Thymus (tissue), 11 donors: ENCODE measurements around the gene NHERF1. TPM values are rescaled to one million over a fixed set of nuclear protein-coding genes. Genes with fewer than 3 reads are reported as not detected.

Experiments used
- DNase-seq, 9 donors: peaks; one replicate each; pipeline ENCODE4 v3.0.0-alpha.2; 2013; ENCODE audit warnings: low spot score in 9 of 9, low read depth in 6 of 9, missing footprints in 1 of 9
- H3K27ac ChIP-seq, 2 donors: one replicate each; pipeline ENCODE4 v1.5.1; 2013; ENCODE audit warnings: control low read depth in 1 of 2, low read depth in 1 of 2, low read length in 1 of 2, mild to moderate bottlenecking in 1 of 2, moderate library complexity in 1 of 2
- H3K27me3 ChIP-seq, 2 donors: one replicate each; pipeline ENCODE4 v1.5.1; 2013; ENCODE audit warnings: low read length in 1 of 2; ENCODE audit not compliant: control insufficient read depth in 2 of 2, insufficient read depth in 1 of 2
- H3K36me3 ChIP-seq, 2 donors: one replicate each; pipeline ENCODE4 v1.5.1; 2013; ENCODE audit warnings: low read length in 1 of 2, mild to moderate bottlenecking in 1 of 2, moderate library complexity in 1 of 2; ENCODE audit not compliant: control insufficient read depth in 2 of 2, insufficient read depth in 2 of 2
- H3K4me1 ChIP-seq, 2 donors: one replicate each; pipeline ENCODE4 v1.5.1; 2013; ENCODE audit warnings: low read length in 2 of 2; ENCODE audit not compliant: control insufficient read depth in 2 of 2, insufficient read depth in 2 of 2
- H3K4me3 ChIP-seq, 2 donors: one replicate each; pipeline ENCODE4 v1.5.1; 2013; ENCODE audit warnings: low read length in 2 of 2, control low read depth in 1 of 2, mild to moderate bottlenecking in 1 of 2
- H3K9me3 ChIP-seq, 2 donors: one replicate each; pipeline ENCODE4 v1.5.1; 2013; ENCODE audit warnings: low read length in 1 of 2, mild to moderate bottlenecking in 1 of 2; ENCODE audit not compliant: control insufficient read depth in 2 of 2, insufficient read depth in 1 of 2
- WGBS: extraction: QIAGEN DNeasy Blood & Tissue Kit; methylation state at CpG from one replicate; pipeline ENCODE4 v1.1.7; 2013; 5-methylcytosine and 5-hydroxymethylcytosine counted together
- polyA plus RNA-seq: library from polyadenylated mRNA; stranded (reverse); fragments of 200-250 nt; gene quantifications from one replicate; pipeline ENCODE4 v1.2.3, GENCODE V29; 2013
- total RNA-seq: library from RNA; stranded (reverse); fragments of 120-200 nt; gene quantifications from one replicate; pipeline ENCODE4 v1.2.4, GENCODE V29; 2013
- donor health status: healthy.

Gene NHERF1
- total and polyA plus RNA-seq, 2 donors, result 49.5 to 56.6 TPM

DNA sequence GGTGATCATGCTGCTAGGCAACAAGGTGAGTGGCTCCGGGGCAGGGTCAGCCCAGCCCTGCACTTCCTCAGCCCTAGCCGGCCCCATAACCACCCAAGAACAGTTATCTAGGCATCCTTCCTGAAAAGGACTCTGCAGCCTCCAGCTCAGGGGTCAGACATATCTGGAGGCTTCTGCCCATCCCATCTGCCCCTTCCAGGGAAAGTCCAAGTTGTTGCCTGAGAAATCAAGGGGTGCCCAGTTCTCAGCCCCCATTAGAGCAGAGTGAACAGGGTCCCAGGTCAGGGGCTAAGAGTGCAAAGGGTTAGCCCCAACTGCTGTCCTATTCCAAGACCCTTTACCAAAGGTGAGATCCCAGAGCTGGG, 4.1 kb upstream of the NHERF1 start:
- no peak overlapping the region for H3K27ac ChIP-seq
- 53% methylated on average over 2 of the region's 2 CpGs for WGBS
- no peak for DNase-seq
- peaks cover 0 to 2% of the 10 kb centered on the region in 2 donors for H3K27me3 ChIP-seq
- H3K9me3 ChIP-seq, result no peaks in the 10 kb centered on the region
- H3K4me1 ChIP-seq, result peaks cover 42 to 76% of the 10 kb centered on the region in 2 donors
- peaks cover 0 to 12% of the 10 kb centered on the region in 2 donors for H3K36me3 ChIP-seq
- H3K4me3 ChIP-seq, result no peak overlapping the region

- Histone ChIP-seq H3K27me3 (peaks cover 0 to 4% of the 10 kb centered on the region in 2 donors), H3K9me3 (no peaks in the 10 kb centered on the region), H3K4me1 (peaks cover 41 to 71% of the 10 kb centered on the region in 2 donors), H3K27ac (no peak overlapping the region), H3K4me3 (no peak overlapping the region), H3K36me3 (peaks cover 0 to 12% of the 10 kb centered on the region in 2 donors)
- DNase-seq, result peak in 5 of 9 donors; percentile 21 to 74 (median 70)
- WGBS, result 67% methylated on average over 24 of the region's 24 CpGs
These were observed 3.5 kb upstream of the NHERF1 start for GRCh38 chr17:74744714-74745547.

GRCh38 chr17:74745548-74746177, 2.8 kb upstream of the NHERF1 start:
- WGBS, result 97% methylated on average over 8 of the region's 8 CpGs
- Histone ChIP-seq H3K27ac (no peak overlapping the region), H3K4me1 (peaks cover 45 to 71% of the 10 kb centered on the region in 2 donors), H3K4me3 (no peak overlapping the region), H3K9me3 (no peaks in the 10 kb centered on the region), H3K27me3 (peaks cover 0 to 4% of the 10 kb centered on the region in 2 donors), H3K36me3 (peaks cover 0 to 12% of the 10 kb centered on the region in 2 donors)
- DNase-seq, result no peak

GRCh38 chr17:74746376-74746775, 2.1 kb upstream of the NHERF1 start:
- 95% methylated on average over 5 of the region's 5 CpGs for WGBS
- peaks cover 51 to 71% of the 10 kb centered on the region in 2 donors for H3K4me1 ChIP-seq
- H3K9me3 ChIP-seq, result peaks cover 0 to 1% of the 10 kb centered on the region in 2 donors
- no peak for DNase-seq
- peaks cover 0 to 4% of the 10 kb centered on the region in 2 donors for H3K27me3 ChIP-seq
- peaks cover 0 to 8% of the 10 kb centered on the region in 2 donors for H3K36me3 ChIP-seq
- H3K27ac ChIP-seq, result peak overlapping the region in 1 of 2 donors; percentile 40
- no peak overlapping the region for H3K4me3 ChIP-seq

GRCh38 chr17:74746922-74747321, 1.5 kb upstream of the NHERF1 start:
- no peak for DNase-seq
- 45% methylated on average over 6 of the region's 6 CpGs for WGBS
- Histone ChIP-seq H3K27me3 (peaks cover 0 to 4% of the 10 kb centered on the region in 2 donors), H3K9me3 (peaks cover 0 to 6% of the 10 kb centered on the region in 2 donors), H3K4me1 (peaks cover 50 to 71% of the 10 kb centered on the region in 2 donors), H3K36me3 (peaks cover 0 to 8% of the 10 kb centered on the region in 2 donors), H3K4me3 (no peak overlapping the region), H3K27ac (peak overlapping the region; percentile 40 to 55)

- no peak for DNase-seq
- H3K27ac ChIP-seq, result peak overlapping the region; percentile 66 to 86
- WGBS, result under 1% methylated on average over 34 of the region's 34 CpGs
- H3K4me3 ChIP-seq, result peak overlapping the region; percentile 87 to 94
- H3K4me1 ChIP-seq, result peaks cover 43 to 67% of the 10 kb centered on the region in 2 donors
- H3K36me3 ChIP-seq, result peaks cover 3 to 14% of the 10 kb centered on the region in 2 donors
- peaks cover 0 to 6% of the 10 kb centered on the region in 2 donors for H3K9me3 ChIP-seq
- peaks cover 0 to 4% of the 10 kb centered on the region in 2 donors for H3K27me3 ChIP-seq
These were observed 224 bp upstream of the NHERF1 start for GRCh38 chr17:74748279-74748528.

GRCh38 chr17:74749279-74750038, 1.0 kb downstream of the NHERF1 start:
- H3K9me3 ChIP-seq, result peaks cover 0 to 6% of the 10 kb centered on the region in 2 donors
- peak overlapping the region; percentile 87 to 94 for H3K4me3 ChIP-seq
- peaks cover 3 to 17% of the 10 kb centered on the region in 2 donors for H3K36me3 ChIP-seq
- DNase-seq, result peak in 2 of 9 donors; percentile 34 to 56
- H3K27me3 ChIP-seq, result peaks cover 0 to 4% of the 10 kb centered on the region in 2 donors
- H3K27ac ChIP-seq, result peak overlapping the region; percentile 60 to 87
- H3K4me1 ChIP-seq, result peaks cover 36 to 56% of the 10 kb centered on the region in 2 donors
- WGBS, result 1% methylated on average over 46 of the region's 46 CpGs

DNA sequence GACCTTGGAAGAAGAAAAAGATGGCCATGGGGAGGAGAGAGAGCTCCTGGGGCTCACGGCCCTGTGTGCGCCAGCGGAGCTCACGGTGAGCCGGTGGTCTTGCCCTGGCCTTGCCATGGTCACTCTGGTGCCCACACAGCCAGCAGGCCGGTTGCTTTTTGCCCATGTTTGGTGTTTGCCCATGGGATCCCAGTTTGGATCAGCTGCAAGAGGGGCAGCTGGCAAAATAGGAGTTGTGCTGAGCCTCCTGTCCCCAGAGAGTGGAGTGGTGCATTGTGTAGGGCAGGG, 1.6 kb downstream of the NHERF1 start:
- Histone ChIP-seq H3K9me3 (peaks cover 0 to 6% of the 10 kb centered on the region in 2 donors), H3K4me3 (peak overlapping the region; percentile 87 to 94), H3K36me3 (peaks cover 4 to 19% of the 10 kb centered on the region in 2 donors), H3K27me3 (peaks cover 0 to 4% of the 10 kb centered on the region in 2 donors), H3K27ac (no peak overlapping the region), H3K4me1 (peaks cover 33 to 56% of the 10 kb centered on the region in 2 donors)
- 12% methylated on average over 6 of the region's 6 CpGs for WGBS
- no peak for DNase-seq
